H9 (cell line): ENCODE results near the gene CYFIP1. TPM values are rescaled to one million over a fixed set of nuclear protein-coding genes. Genes with fewer than 3 reads are reported as not detected.

Experiments used
- DNase-seq: peaks from one replicate; pipeline ENCODE4 v3.0.0-alpha.2; 2017
- H2AFZ ChIP-seq: one replicate; pipeline ENCODE4 v1.6.1; 2013; ENCODE audit warnings: mild to moderate bottlenecking, low read length, control low read depth, moderate library complexity
- H2AK5ac ChIP-seq: 2 replicates; pipeline ENCODE4 v1.6.1; 2013; ENCODE audit warnings: low read length, control low read depth, mixed read lengths; ENCODE audit not compliant: insufficient read length
- H2BK120ac ChIP-seq: one replicate; pipeline ENCODE4 v1.6.1; 2013; ENCODE audit warnings: low read depth, mild to moderate bottlenecking, low read length, control low read depth, inconsistent platforms; ENCODE audit not compliant: poor library complexity, severe bottlenecking
- H2BK12ac ChIP-seq: 2 replicates; pipeline ENCODE4 v1.6.1; 2013; ENCODE audit warnings: low read length, control low read depth, mixed read lengths, low read depth; ENCODE audit not compliant: insufficient read length
- H2BK15ac ChIP-seq: 2 replicates; pipeline ENCODE4 v1.6.1; 2013; ENCODE audit warnings: low read depth, low read length, control low read depth
- H2BK20ac ChIP-seq: one replicate; pipeline ENCODE4 v1.6.1; 2013; ENCODE audit warnings: low read depth, mild to moderate bottlenecking, low read length, control low read depth, inconsistent platforms; ENCODE audit not compliant: poor library complexity, severe bottlenecking
- H2BK5ac ChIP-seq: 2 replicates; pipeline ENCODE4 v1.6.1; 2013; ENCODE audit warnings: low read length, control low read depth, mixed read lengths; ENCODE audit not compliant: insufficient read length
- H3K14ac ChIP-seq: 2 replicates; pipeline ENCODE4 v1.6.1; 2013; ENCODE audit warnings: low read length, control low read depth; ENCODE audit not compliant: insufficient read depth
- H3K18ac ChIP-seq: 2 replicates; pipeline ENCODE4 v1.6.1; 2013; ENCODE audit warnings: low read depth, mild to moderate bottlenecking, mixed read lengths, low read length, control low read depth; ENCODE audit not compliant: insufficient read length
- H3K23ac ChIP-seq: 2 replicates; pipeline ENCODE4 v1.6.1; 2013; ENCODE audit warnings: low read length, control low read depth, mixed read lengths, low read depth; ENCODE audit not compliant: insufficient read length
- H3K23me2 ChIP-seq: 2 replicates; pipeline ENCODE4 v1.6.1; 2013; ENCODE audit warnings: low read depth, mild to moderate bottlenecking, mixed read lengths, low read length, control low read depth; ENCODE audit not compliant: insufficient read length, poor library complexity, severe bottlenecking
- H3K27ac ChIP-seq: 2 replicates; pipeline ENCODE4 v1.5.1; 2013; ENCODE audit warnings: low read length, control low read depth, mixed read lengths, low read depth; ENCODE audit not compliant: insufficient read length
- H3K27me3 ChIP-seq: 2 replicates; pipeline ENCODE4 v1.6.1; 2013; ENCODE audit warnings: low read length, control low read depth, inconsistent platforms; ENCODE audit not compliant: insufficient read depth
- H3K4ac ChIP-seq: 2 replicates; pipeline ENCODE4 v1.6.1; 2013; ENCODE audit warnings: low read depth, mild to moderate bottlenecking, control low read depth, inconsistent platforms, low read length, moderate library complexity
- H3K4me1 ChIP-seq: 2 replicates; pipeline ENCODE4 v1.6.1; 2013; ENCODE audit warnings: low read length, control low read depth, inconsistent platforms; ENCODE audit not compliant: insufficient read depth
- H3K4me2 ChIP-seq: 2 replicates; pipeline ENCODE4 v1.6.1; 2013; ENCODE audit warnings: low read length, control low read depth, mixed read lengths; ENCODE audit not compliant: insufficient read length, insufficient read depth
- H3K56ac ChIP-seq: 2 replicates; pipeline ENCODE4 v1.6.1; 2013; ENCODE audit warnings: low read depth, mild to moderate bottlenecking, mixed read lengths, low read length, control low read depth; ENCODE audit not compliant: insufficient read length
- H3K79me1 ChIP-seq: 2 replicates; pipeline ENCODE4 v1.6.1; 2013; ENCODE audit warnings: low read depth, mild to moderate bottlenecking, moderate library complexity, low read length, control low read depth, inconsistent platforms; ENCODE audit not compliant: insufficient read depth, poor library complexity, severe bottlenecking
- H3K79me2 ChIP-seq: 2 replicates; pipeline ENCODE4 v1.6.1; 2013; ENCODE audit warnings: low read length, control low read depth, inconsistent platforms; ENCODE audit not compliant: insufficient read depth
- H3K9ac ChIP-seq: 2 replicates; pipeline ENCODE4 v1.6.1; 2013; ENCODE audit warnings: low read length, control low read depth, mixed read lengths; ENCODE audit not compliant: insufficient read length; ENCODE audit errors: extremely low read depth
- H3K9me3 ChIP-seq: one replicate; pipeline ENCODE4 v1.6.1; 2013; ENCODE audit warnings: low read depth, low read length, inconsistent platforms; ENCODE audit not compliant: control insufficient read depth
- H3T11ph ChIP-seq: one replicate; pipeline ENCODE4 v1.6.1; 2013; ENCODE audit warnings: mild to moderate bottlenecking, low read length, control low read depth, inconsistent platforms
- H4K20me1 ChIP-seq: one replicate; pipeline ENCODE4 v1.6.1; 2013; ENCODE audit not compliant: control insufficient read depth, insufficient read length, insufficient read depth
- H4K5ac ChIP-seq: 2 replicates; pipeline ENCODE4 v1.6.1; 2013; ENCODE audit warnings: low read depth, mild to moderate bottlenecking, mixed read lengths, low read length, control low read depth; ENCODE audit not compliant: insufficient read length
- H4K8ac ChIP-seq: replicated peaks from 2 replicates; pipeline ENCODE4 v1.6.1; 2013; ENCODE audit warnings: low read length, control low read depth, mixed read lengths, low read depth; ENCODE audit not compliant: insufficient read length
- H4K91ac ChIP-seq: 2 replicates; pipeline ENCODE4 v1.6.1; 2013; ENCODE audit warnings: low read depth, mild to moderate bottlenecking, moderate library complexity, mixed read lengths, low read length, control low read depth; ENCODE audit not compliant: insufficient read length
- H3K27ac Mint-ChIP-seq, 3 experiments: 2 replicates in 2 of 3; 3 replicates in 1 of 3; pipeline ENCODE4 v1.8.0; 2020 to 2021; ENCODE audit warnings: mixed read lengths in 3 of 3, mild to moderate bottlenecking in 1 of 3, moderate library complexity in 1 of 3
- H3K27me3 Mint-ChIP-seq: 2 replicates; pipeline ENCODE4 v1.8.0; 2021; ENCODE audit warnings: low read depth, mild to moderate bottlenecking, moderate library complexity, mixed read lengths
- H3K36me3 Mint-ChIP-seq, 3 experiments: 2 replicates in 2 of 3; 3 replicates in 1 of 3; pipeline ENCODE4 v1.8.0; 2020 to 2021; ENCODE audit warnings: low read depth in 3 of 3, mixed read lengths in 3 of 3; ENCODE audit not compliant: insufficient read depth in 1 of 3
- H3K4me1 Mint-ChIP-seq, 2 experiments: 2 replicates each; pipeline ENCODE4 v1.8.0; 2020; ENCODE audit warnings: mixed read lengths in 2 of 2
- H3K4me3 Mint-ChIP-seq, 2 experiments: 2 replicates in 1 of 2; 3 replicates in 1 of 2; pipeline ENCODE4 v1.8.0; 2020 to 2021; ENCODE audit warnings: mild to moderate bottlenecking in 2 of 2, mixed read lengths in 2 of 2, moderate library complexity in 1 of 2
- H3K9me3 Mint-ChIP-seq, 2 experiments: 2 replicates in 1 of 2; 3 replicates in 1 of 2; pipeline ENCODE4 v1.8.0; 2020; ENCODE audit warnings: mild to moderate bottlenecking in 2 of 2, mixed read lengths in 2 of 2, moderate library complexity in 1 of 2
- WGBS: extraction: QIAGEN DNeasy Blood & Tissue Kit; methylation state at CpG from one replicate; pipeline ENCODE4 v1.1.7; 2013; ENCODE audit warnings: missing lambda C conversion rate, low lambda C conversion rate, mixed read lengths; ENCODE audit not compliant: insufficient read length; ENCODE audit errors: extremely low coverage; 5-methylcytosine and 5-hydroxymethylcytosine counted together
- total RNA-seq: library from RNA; stranded (reverse); gene quantifications from 2 replicates; pipeline ENCODE4 v1.2.1, GENCODE V29; 2021
- TF ChIP-seq, protein P1 (sequence below): fragments of 200-600 bp; sonication (generic); conservative IDR thresholded peaks from 3 replicates; pipeline ENCODE4 v1.8.0; 2021; ENCODE audit warnings: antibody characterized with exemption, mild to moderate bottlenecking

Gene CYFIP1
- total RNA-seq, 1 experiment from 2014 or later = 71.2 TPM

DNA sequence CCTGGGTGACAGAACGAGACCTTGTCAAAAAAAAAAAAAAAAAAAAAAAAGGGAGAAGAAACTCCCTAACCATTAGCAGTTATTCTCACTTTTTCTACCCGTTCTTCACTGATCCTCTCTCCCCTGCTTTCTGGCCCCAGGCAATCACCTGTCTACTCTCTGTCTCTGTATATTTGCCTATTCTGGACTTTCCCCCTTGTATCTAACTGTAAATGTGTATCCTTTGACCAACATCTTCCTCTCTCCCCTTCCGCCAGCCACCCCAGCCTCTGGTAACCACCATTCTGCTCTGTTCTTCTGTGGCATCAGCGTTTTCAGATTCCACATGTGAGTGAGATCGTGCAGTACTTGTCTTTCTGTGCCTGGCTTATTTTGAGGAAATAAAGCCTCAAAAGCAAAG is 6.9 kb downstream of the CYFIP1 start:
- H2BK5ac ChIP-seq = no peak overlapping the region
- no peak overlapping the region for H3K56ac ChIP-seq
- H4K5ac ChIP-seq = no peak overlapping the region
- peaks cover 5% of the 10 kb centered on the region; the same call in 1 of the 2 replicates for H3K4me1 ChIP-seq
- H2AFZ ChIP-seq = no peak overlapping the region
- Mint-ChIP-seq H3K27me3 (peaks cover 10% of the 10 kb centered on the region), H3K36me3 (peaks cover 0 to 6% (median 3%) of the 10 kb centered on the region in 3 experiments; a peak in 4 of 7 replicates), H3K27ac (no peak overlapping the region), H3K4me1 (peaks cover 15 to 16% of the 10 kb centered on the region in 2 experiments), H3K4me3 (no peak overlapping the region), H3K9me3 (no peaks in the 10 kb centered on the region; a peak in 2 of 5 replicates)
- H2BK15ac ChIP-seq = no peak overlapping the region
- no peaks in the 10 kb centered on the region for H3K23me2 ChIP-seq
- no peak overlapping the region for H3K23ac ChIP-seq
- peaks cover 6% of the 10 kb centered on the region; the same call in 1 of the 2 replicates for H3K79me2 ChIP-seq
- H3K27ac ChIP-seq = no peak overlapping the region
- H3K18ac ChIP-seq = no peak overlapping the region
- H2BK12ac ChIP-seq = no peak overlapping the region
- no peak overlapping the region for H2BK120ac ChIP-seq
- H3K14ac ChIP-seq = no peak overlapping the region
- no peak overlapping the region for H2AK5ac ChIP-seq
- no peak overlapping the region for H3T11ph ChIP-seq
- H3K27me3 ChIP-seq = no peaks in the 10 kb centered on the region; the same call in 1 of the 2 replicates
- H2BK20ac ChIP-seq = no peak overlapping the region
- no peak overlapping the region for H3K4me2 ChIP-seq
- H4K20me1 ChIP-seq = no peaks in the 10 kb centered on the region
- H3K9me3 ChIP-seq = no peaks in the 10 kb centered on the region
- WGBS = no CpG with 5 or more reads among the region's 5 CpGs
- no peak overlapping the region for H3K9ac ChIP-seq
- H4K8ac ChIP-seq = no peak overlapping the region
- peaks cover 17% of the 10 kb centered on the region for H3K79me1 ChIP-seq
- TF ChIP-seq, protein P1, sequence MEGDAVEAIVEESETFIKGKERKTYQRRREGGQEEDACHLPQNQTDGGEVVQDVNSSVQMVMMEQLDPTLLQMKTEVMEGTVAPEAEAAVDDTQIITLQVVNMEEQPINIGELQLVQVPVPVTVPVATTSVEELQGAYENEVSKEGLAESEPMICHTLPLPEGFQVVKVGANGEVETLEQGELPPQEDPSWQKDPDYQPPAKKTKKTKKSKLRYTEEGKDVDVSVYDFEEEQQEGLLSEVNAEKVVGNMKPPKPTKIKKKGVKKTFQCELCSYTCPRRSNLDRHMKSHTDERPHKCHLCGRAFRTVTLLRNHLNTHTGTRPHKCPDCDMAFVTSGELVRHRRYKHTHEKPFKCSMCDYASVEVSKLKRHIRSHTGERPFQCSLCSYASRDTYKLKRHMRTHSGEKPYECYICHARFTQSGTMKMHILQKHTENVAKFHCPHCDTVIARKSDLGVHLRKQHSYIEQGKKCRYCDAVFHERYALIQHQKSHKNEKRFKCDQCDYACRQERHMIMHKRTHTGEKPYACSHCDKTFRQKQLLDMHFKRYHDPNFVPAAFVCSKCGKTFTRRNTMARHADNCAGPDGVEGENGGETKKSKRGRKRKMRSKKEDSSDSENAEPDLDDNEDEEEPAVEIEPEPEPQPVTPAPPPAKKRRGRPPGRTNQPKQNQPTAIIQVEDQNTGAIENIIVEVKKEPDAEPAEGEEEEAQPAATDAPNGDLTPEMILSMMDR = no peak
- H3K4ac ChIP-seq = no peak overlapping the region
- no peak overlapping the region for H4K91ac ChIP-seq
- no peak for DNase-seq
